Stimulated activated CD8-positive, alpha-beta memory T cell treated with anti-CD3 and anti-CD28 coated beads, Interleukin-7, amount 100 ng/mL, for 24 hours (primary cell): Measurements from ENCODE around the gene DPF1.

Experiments used
- DNase-seq: peaks from one replicate; pipeline ENCODE4 v3.0.0-alpha.2; 2020; ENCODE audit warnings: low read depth

DPF1 gene

GRCh38 chr19:38163419-38164290 lies 60.4 kb downstream of the DPF1 start:
- DNase-seq, result no peak

GRCh38 chr19:38162632-38163031 lies 61.4 kb downstream of the DPF1 start:
- no peak for DNase-seq

- no peak for DNase-seq
Observed at GRCh38 chr19:38162094-38162493, 61.9 kb downstream of the DPF1 start.
